Measurements from ENCODE around the gene TMEM116.

The TMEM116 gene

GRCh38 chr12:112022241-112023016 is 9.5 kb upstream of the TMEM116 start:
- no peak overlapping the region for H3K4me3 ChIP-seq (ENCODE audit: low read depth, low read length)
- TF ChIP-seq CTCF (IDR thresholded peaks at IDR 0.05; ENCODE audit: low read depth, low read length) = no peak
- H3K27me3 ChIP-seq (ENCODE audit: insufficient read depth, low read depth, severe bottlenecking) = no peaks in the 10 kb centered on the region
- no peak overlapping the region for H3K27ac ChIP-seq
- H3K9me3 ChIP-seq (ENCODE audit: severe bottlenecking) = no peaks in the 10 kb centered on the region
- no peak for DNase-seq
- H3K36me3 ChIP-seq = peaks cover 59% of the 10 kb centered on the region

- Histone ChIP-seq H3K27ac (no peak overlapping the region), H3K9me3 (ENCODE audit: severe bottlenecking) (no peaks in the 10 kb centered on the region), H3K4me3 (ENCODE audit: low read depth, low read length) (no peak overlapping the region), H3K36me3 (peaks cover 73% of the 10 kb centered on the region), H3K27me3 (ENCODE audit: insufficient read depth, low read depth, severe bottlenecking) (no peaks in the 10 kb centered on the region)
- DNase-seq = no peak
- TF ChIP-seq CTCF (IDR thresholded peaks at IDR 0.05; ENCODE audit: low read depth, low read length) = no peak
These were observed 8.0 kb upstream of the TMEM116 start for GRCh38 chr12:112020947-112021457.

DNA sequence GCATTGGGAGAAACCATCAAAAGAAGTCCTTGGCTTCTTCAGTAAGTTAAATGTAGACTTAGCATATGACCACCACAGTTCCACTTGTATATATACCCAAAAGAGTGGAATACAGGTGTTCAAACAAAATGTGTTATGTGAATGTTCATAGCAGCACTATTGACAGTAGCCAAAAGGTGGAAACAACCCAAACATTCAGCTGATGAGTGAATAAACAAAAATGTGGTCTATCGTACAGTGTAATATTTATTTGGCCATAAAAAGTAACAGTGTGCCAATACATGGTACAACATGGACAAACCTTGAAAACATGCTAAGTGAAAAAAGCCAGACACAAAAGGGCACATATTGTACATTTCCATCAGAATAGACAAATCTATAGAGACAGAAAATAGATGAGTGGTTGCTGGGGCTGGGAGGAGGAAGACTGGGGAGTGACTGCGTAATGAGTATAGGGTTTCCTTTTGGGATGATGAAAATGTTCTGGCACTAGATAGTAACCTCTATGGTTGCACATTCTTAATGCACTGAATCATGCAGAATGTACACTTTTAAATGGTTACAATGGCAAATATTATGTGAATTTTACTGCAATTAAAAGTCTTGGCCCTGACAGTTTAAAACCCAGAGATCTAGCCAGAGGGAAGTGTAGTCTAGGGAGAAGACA is 5.7 kb upstream of the TMEM116 start:
- no peaks in the 10 kb centered on the region for H3K9me3 ChIP-seq (ENCODE audit: severe bottlenecking)
- no peaks in the 10 kb centered on the region for H3K27me3 ChIP-seq (ENCODE audit: insufficient read depth, low read depth, severe bottlenecking)
- peaks cover 86% of the 10 kb centered on the region for H3K36me3 ChIP-seq
- DNase-seq = no peak
- TF ChIP-seq CTCF (IDR thresholded peaks at IDR 0.05; ENCODE audit: low read depth, low read length) = no peak
- no peak overlapping the region for H3K27ac ChIP-seq
- H3K4me3 ChIP-seq (ENCODE audit: low read depth, low read length) = no peak overlapping the region

DNA sequence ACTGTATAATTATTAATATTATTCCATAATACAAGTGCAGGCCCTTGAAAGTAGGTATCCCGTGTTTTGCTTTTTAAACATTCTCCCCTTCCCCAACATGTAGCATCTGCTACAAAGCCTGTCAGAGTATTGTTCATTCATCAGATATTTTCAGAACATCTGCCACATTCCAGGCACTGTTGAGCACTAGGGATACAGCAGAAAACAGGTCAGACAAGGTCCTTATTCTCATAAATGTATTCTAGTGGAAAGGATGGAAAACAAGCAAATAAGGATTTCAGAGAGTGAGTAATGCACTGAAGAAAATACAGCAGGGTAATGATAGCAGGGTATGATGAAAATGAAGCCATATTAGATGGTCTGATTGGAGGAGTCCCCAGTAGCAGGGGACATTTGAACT is 4.1 kb upstream of the TMEM116 start:
- H3K9me3 ChIP-seq (ENCODE audit: severe bottlenecking) = no peaks in the 10 kb centered on the region
- peaks cover 74% of the 10 kb centered on the region for H3K36me3 ChIP-seq
- DNase-seq = no peak
- H3K27me3 ChIP-seq (ENCODE audit: insufficient read depth, low read depth, severe bottlenecking) = no peaks in the 10 kb centered on the region
- no peak for TF ChIP-seq CTCF (IDR thresholded peaks at IDR 0.05; ENCODE audit: low read depth, low read length)
- no peak overlapping the region for H3K4me3 ChIP-seq (ENCODE audit: low read depth, low read length)
- no peak overlapping the region for H3K27ac ChIP-seq

- peaks cover 67% of the 10 kb centered on the region for H3K36me3 ChIP-seq
These were observed 3.0 kb upstream of the TMEM116 start for GRCh38 chr12:112015938-112016337.

More at GRCh38 chr12:112015938-112016337, 3.0 kb upstream of the TMEM116 start:
- Histone ChIP-seq H3K9me3 (ENCODE audit: severe bottlenecking) (no peaks in the 10 kb centered on the region), H3K27me3 (ENCODE audit: insufficient read depth, low read depth, severe bottlenecking) (no peaks in the 10 kb centered on the region), H3K4me3 (ENCODE audit: low read depth, low read length) (no peak overlapping the region), H3K27ac (no peak overlapping the region)
- no peak for TF ChIP-seq CTCF (IDR thresholded peaks at IDR 0.05; ENCODE audit: low read depth, low read length)
- no peak for DNase-seq

All from WERI-Rb-1 (cell line).